ENCODE measurements around the gene TOMM20. TPM values are rescaled to one million over a fixed set of nuclear protein-coding genes. Genes with fewer than 3 reads are reported as not detected.

TOMM20 gene
- total and polyA plus RNA-seq, 2 of the 8 experiments (the other 6 are each of a cell fraction or from before 2014, with no cell fraction given): 71.4 to 168 TPM

DNA sequence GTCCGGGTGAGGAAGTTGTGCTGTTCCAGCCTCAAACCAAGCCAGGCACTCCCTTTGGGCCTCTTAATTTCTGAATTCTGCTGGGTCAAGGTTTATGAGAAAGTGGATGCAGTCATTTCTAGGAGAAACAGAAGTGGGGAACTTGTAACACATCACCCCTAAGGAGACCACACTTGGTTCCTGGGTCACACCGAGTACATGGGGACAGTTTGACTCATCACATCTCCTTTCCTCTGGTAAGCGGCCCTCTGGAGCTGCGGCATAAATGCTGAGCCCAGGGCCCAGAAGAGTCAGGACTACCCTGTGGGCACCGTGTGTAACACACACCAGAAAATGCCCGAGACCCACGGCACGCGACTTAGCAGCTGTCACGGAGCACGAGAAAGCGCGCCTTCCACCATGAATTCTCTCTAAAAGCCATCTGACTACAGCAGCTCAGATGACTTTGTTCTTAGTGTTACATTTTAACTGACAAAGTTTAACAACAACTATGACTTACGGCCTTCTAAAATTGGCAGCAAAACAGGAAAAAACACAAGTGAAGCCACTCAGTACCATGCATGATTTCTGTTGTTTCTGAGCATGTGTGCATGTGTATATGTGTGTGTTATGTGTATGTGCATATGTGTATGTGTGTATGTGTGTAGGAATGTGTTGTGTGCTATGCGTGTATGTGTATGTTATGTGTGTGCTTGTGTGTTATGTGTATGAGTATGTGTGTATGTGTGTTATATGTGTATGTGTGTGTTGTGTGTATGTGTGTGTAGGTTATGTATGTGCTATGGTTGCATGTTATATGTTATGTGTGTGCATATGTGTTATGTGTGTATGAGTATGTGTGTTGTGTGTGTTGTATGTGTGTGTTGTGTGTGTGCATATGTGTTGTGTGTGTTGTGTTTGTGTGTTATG, 50.8 kb downstream of the TOMM20 start:
- Histone ChIP-seq H2BK12ac (ENCODE audit: low read depth, low read length) (peak overlapping the region; percentile 6; the same call in 1 of the 2 replicates), H4K8ac (ENCODE audit: extremely low read depth, insufficient read depth, low read length) (no peak overlapping the region), H2BK120ac (replicated peaks; ENCODE audit: low read depth, low read length) (peak overlapping the region; percentile 30), H3K79me1 (ENCODE audit: low read depth, low read length) (no peaks in the 10 kb centered on the region), H3K18ac (ENCODE audit: extremely low read depth, low read length) (no peak overlapping the region), H4K91ac (replicated peaks; ENCODE audit: insufficient read length, low read length) (peak overlapping the region; percentile 92), H3K4me3 (ENCODE audit: extremely low read depth in 1 of 4, insufficient read depth in 2 of 4, low read depth in 3 of 4, low read length in 4 of 4) (no peak overlapping the region), H3K4ac (replicated peaks; ENCODE audit: insufficient read length, low read depth, low read length) (peak overlapping the region; percentile 95), H2BK20ac (ENCODE audit: low read length) (no peak overlapping the region), H3K27ac (ENCODE audit: low read depth, low read length) (no peak overlapping the region), H3K27me3 (replicated peaks in 1 of 4; ENCODE audit: control insufficient read depth in 3 of 4, extremely low read depth in 1 of 4, insufficient read depth in 3 of 4, low read length in 3 of 4) (no peaks in the 10 kb centered on the region), H4K20me1 (replicated peaks in 1 of 2; ENCODE audit: control insufficient read depth in 1 of 2, insufficient read depth in 2 of 2, low read length in 2 of 2) (peaks cover 0 to 6% of the 10 kb centered on the region in 2 experiments), H2AFZ (ENCODE audit: low read length) (no peak overlapping the region), H3K79me2 (ENCODE audit: control insufficient read depth in 1 of 2, insufficient read depth in 2 of 2, low read length in 2 of 2) (peaks cover 0 to 3% of the 10 kb centered on the region in 2 experiments; a peak in 1 of 4 replicates), H3K23me2 (ENCODE audit: low read depth, low read length) (peaks cover 6% of the 10 kb centered on the region), H4K5ac (ENCODE audit: insufficient read length, low read depth, low read length) (peak overlapping the region; percentile 23), H2AK5ac (ENCODE audit: low read depth, low read length) (peak overlapping the region; percentile 25; the same call in 1 of the 2 replicates), H2BK5ac (ENCODE audit: low read depth, low read length) (no peak overlapping the region), H3K14ac (ENCODE audit: insufficient read length) (peak overlapping the region; percentile 8), H2BK15ac (ENCODE audit: low read length) (peak overlapping the region; percentile 9; the same call in 1 of the 2 replicates), H3K9ac (replicated peaks in 1 of 4; ENCODE audit: extremely low read depth in 1 of 4, low read depth in 3 of 4, low read length in 3 of 4) (no peak overlapping the region), H3K9me3 (ENCODE audit: insufficient read depth in 2 of 2, low read depth in 1 of 2, low read length in 1 of 2) (peaks cover 0 to 3% of the 10 kb centered on the region in 2 experiments; a peak in 2 of 4 replicates), H3K56ac (replicated peaks; ENCODE audit: insufficient read length, low read depth, low read length) (peak overlapping the region; percentile 99), H3K4me2 (ENCODE audit: insufficient read depth in 1 of 2, low read depth in 2 of 2, low read length in 2 of 2) (no peak overlapping the region), H3K4me1 (replicated peaks in 1 of 4; ENCODE audit: control insufficient read depth in 3 of 4, insufficient read depth in 4 of 4, low read length in 3 of 4) (peaks cover 0 to 6% (median 2%) of the 10 kb centered on the region in 4 experiments; a peak in 3 of 7 replicates), H3K23ac (ENCODE audit: insufficient read length) (peak overlapping the region; percentile 97), H3K36me3 (ENCODE audit: control insufficient read depth in 2 of 4, insufficient read depth in 4 of 4, low read length in 3 of 4) (peaks cover 0 to 4% (median 0%) of the 10 kb centered on the region in 4 experiments; a peak in 1 of 8 replicates)
- DNase-seq (ENCODE audit: low read depth in 1 of 2, low spot score in 2 of 2) (no peak), FAIRE-seq (no peak)
- 88% methylated on average over 15 of the region's 15 CpGs; no CpG with 5 or more reads in 1 of the 2 experiments for WGBS, 2 experiments (ENCODE audit: extremely low coverage in 1 of 2, insufficient coverage in 1 of 2, insufficient read length in 1 of 2, insufficient replicate concordance in 2 of 2, low coverage in 1 of 2, low lambda C conversion rate in 2 of 2, missing lambda C conversion rate in 1 of 2)
- TF ChIP-seq, protein P1, sequence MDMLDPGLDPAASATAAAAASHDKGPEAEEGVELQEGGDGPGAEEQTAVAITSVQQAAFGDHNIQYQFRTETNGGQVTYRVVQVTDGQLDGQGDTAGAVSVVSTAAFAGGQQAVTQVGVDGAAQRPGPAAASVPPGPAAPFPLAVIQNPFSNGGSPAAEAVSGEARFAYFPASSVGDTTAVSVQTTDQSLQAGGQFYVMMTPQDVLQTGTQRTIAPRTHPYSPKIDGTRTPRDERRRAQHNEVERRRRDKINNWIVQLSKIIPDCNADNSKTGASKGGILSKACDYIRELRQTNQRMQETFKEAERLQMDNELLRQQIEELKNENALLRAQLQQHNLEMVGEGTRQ (IDR thresholded peaks at IDR 0.05; ENCODE audit: low read length): peak; percentile 26; the same call in 1 of the 2 replicates
- TF ChIP-seq HDAC6 (IDR thresholded peaks at IDR 0.05; ENCODE audit: low read depth, low read length): no peak
- TF ChIP-seq GTF2F1 (IDR thresholded peaks at IDR 0.05; ENCODE audit: borderline replicate concordance, low read depth, low read length): no peak
- TF ChIP-seq KDM5A (IDR thresholded peaks at IDR 0.05; ENCODE audit: low read length): no peak
- no peak for TF ChIP-seq CEBPB (IDR thresholded peaks at IDR 0.05; ENCODE audit: low read depth, low read length)
- no peak for TF ChIP-seq JUN (IDR thresholded peaks at IDR 0.05; ENCODE audit: low read depth, low read length)
- ChIA-PET CTCF (ENCODE audit: partially characterized antibody) (interaction anchor here (0.7 kb wide), 1 partner anchor 12 kb away, joined by 5 read pairs; no protein-coding TSS in a partner anchor), POLR2A (ENCODE audit: partially characterized antibody) (no interaction called here)

All from H1 (cell line).